OCI-LY7 (cell line): ENCODE results near the gene RNF7.

Source experiments
- CTCF ChIP-seq: fragments of 200-600 bp; sonication (generic); conservative IDR thresholded peaks from 2 replicates; pipeline ENCODE4 v1.5.1; 2014; ENCODE audit warnings: mild to moderate bottlenecking, antibody characterized with exemption, low read length, moderate library complexity, mixed read lengths
- EZH2phosphoT487 ChIP-seq: fragments of 200-600 bp; sonication (generic); IDR thresholded peaks from 2 replicates; pipeline ENCODE4 v1.6.1; 2018; ENCODE audit warnings: low read depth, borderline replicate concordance, mild to moderate bottlenecking, mixed run types, antibody characterized with exemption, low read length, moderate library complexity, mixed read lengths

- TF ChIP-seq CTCF: peak; percentile 22; the same call in 1 of the 2 replicates
- TF ChIP-seq EZH2phosphoT487: no peak
These were observed 51.2 kb downstream of the RNF7 start for GRCh38 chr3:141789281-141789680.
